BLaER1 (cell line): ENCODE results near the gene KCTD7.
"Not testable (repeated sequence)": the region's sequence is repeated elsewhere in the genome, so short reads cannot be mapped to it uniquely, and the experiment has no call there.

Source experiments
- H3K27ac ChIP-seq: shearing (Covaris generic); formaldehyde crosslinking; 2 replicates; pipeline ENCODE4 v1.8.1; 2022
- H3K27me3 ChIP-seq: shearing (Covaris generic); formaldehyde crosslinking; 2 replicates; pipeline ENCODE4 v1.8.1; 2022
- H3K36me3 ChIP-seq: shearing (Covaris generic); formaldehyde crosslinking; 2 replicates; pipeline ENCODE4 v1.8.1; 2022
- H3K4me1 ChIP-seq: shearing (Covaris generic); formaldehyde crosslinking; 2 replicates; pipeline ENCODE4 v1.8.1; 2022
- H3K4me2 ChIP-seq: shearing (Covaris generic); formaldehyde crosslinking; 2 replicates; pipeline ENCODE4 v1.8.1; 2022
- H3K4me3 ChIP-seq: shearing (Covaris generic); formaldehyde crosslinking; 2 replicates; pipeline ENCODE4 v1.8.1; 2022
- H3K9ac ChIP-seq: shearing (Covaris generic); formaldehyde crosslinking; 2 replicates; pipeline ENCODE4 v1.8.1; 2022
- H3K9me3 ChIP-seq: shearing (Covaris generic); formaldehyde crosslinking; 2 replicates; pipeline ENCODE4 v1.8.1; 2022
- H4K20me1 ChIP-seq: shearing (Covaris generic); formaldehyde crosslinking; 2 replicates; pipeline ENCODE4 v1.8.1; 2022
- Cebpa-rat ChIP-seq: shearing (Covaris generic); IDR thresholded peaks from 2 replicates; pipeline ENCODE4 v1.8.1; 2022

The KCTD7 gene

GRCh38 chr7:66617295-66617694 lies 11.4 kb upstream of the KCTD7 start:
- Histone ChIP-seq H4K20me1 (no peaks in the 10 kb centered on the region), H3K27me3 (no peaks in the 10 kb centered on the region), H3K4me1 (no peaks in the 10 kb centered on the region), H3K36me3 (no peaks in the 10 kb centered on the region), H3K9ac (no peak overlapping the region), H3K4me3 (no peak overlapping the region), H3K9me3 (peaks cover 19% of the 10 kb centered on the region), H3K27ac (no peak overlapping the region), H3K4me2 (no peak overlapping the region)
- no peak for TF ChIP-seq Cebpa-rat

- H4K20me1 ChIP-seq, H3K9ac ChIP-seq, H3K4me1 ChIP-seq, H3K27me3 ChIP-seq, H3K4me3 ChIP-seq, H3K27ac ChIP-seq, H3K9me3 ChIP-seq, H3K36me3 ChIP-seq, H3K4me2 ChIP-seq: not testable (repeated sequence)
These were observed 9.2 kb upstream of the KCTD7 start for GRCh38 chr7:66619341-66619948.

GRCh38 chr7:66626331-66626934 lies 2.2 kb upstream of the KCTD7 start:
- no peaks in the 10 kb centered on the region for H4K20me1 ChIP-seq
- no peak overlapping the region for H3K4me2 ChIP-seq
- no peak for TF ChIP-seq Cebpa-rat
- H3K27ac ChIP-seq: no peak overlapping the region
- no peaks in the 10 kb centered on the region for H3K27me3 ChIP-seq
- no peak overlapping the region for H3K4me3 ChIP-seq
- no peaks in the 10 kb centered on the region for H3K9me3 ChIP-seq
- no peak overlapping the region for H3K9ac ChIP-seq
- no peaks in the 10 kb centered on the region for H3K36me3 ChIP-seq
- peaks cover 34% of the 10 kb centered on the region for H3K4me1 ChIP-seq

- Histone ChIP-seq H3K4me3 (peak overlapping the region; percentile 85; the same call in 1 of the 2 replicates), H3K4me2 (peak overlapping the region; percentile 90), H3K4me1 (peaks cover 42% of the 10 kb centered on the region), H3K27me3 (no peaks in the 10 kb centered on the region), H3K27ac (no peak overlapping the region), H4K20me1 (no peaks in the 10 kb centered on the region), H3K9ac (no peak overlapping the region), H3K9me3 (no peaks in the 10 kb centered on the region), H3K36me3 (no peaks in the 10 kb centered on the region)
- TF ChIP-seq Cebpa-rat: no peak
These were observed 1.5 kb upstream of the KCTD7 start for GRCh38 chr7:66627151-66627681.

- no peaks in the 10 kb centered on the region for H4K20me1 ChIP-seq
- 0 out of 2 replicates have a peak, but pooled peaks cover under 1% of the 10 kb centered on the region for H3K36me3 ChIP-seq
- H3K4me3 ChIP-seq: peak overlapping the region; percentile 85
- H3K4me2 ChIP-seq: peak overlapping the region; percentile 90
- H3K27ac ChIP-seq: peak overlapping the region; percentile 74
- no peak; the same call in 1 of the 2 replicates for TF ChIP-seq Cebpa-rat
- H3K4me1 ChIP-seq: peaks cover 49% of the 10 kb centered on the region
- H3K9ac ChIP-seq: peak overlapping the region; percentile 82
- no peaks in the 10 kb centered on the region for H3K27me3 ChIP-seq
- H3K9me3 ChIP-seq: no peaks in the 10 kb centered on the region
These were observed 760 bp upstream of the KCTD7 start for GRCh38 chr7:66627881-66628360.

GRCh38 chr7:66629222-66630062 lies 761 bp downstream of the KCTD7 start:
- TF ChIP-seq Cebpa-rat: no peak
- H3K9ac ChIP-seq: peak overlapping the region; percentile 75
- H4K20me1 ChIP-seq: no peaks in the 10 kb centered on the region
- peaks cover 62% of the 10 kb centered on the region for H3K4me1 ChIP-seq
- H3K4me3 ChIP-seq: peak overlapping the region; percentile 85
- no peaks in the 10 kb centered on the region for H3K9me3 ChIP-seq
- H3K27me3 ChIP-seq: no peaks in the 10 kb centered on the region
- H3K4me2 ChIP-seq: peak overlapping the region; percentile 90
- H3K36me3 ChIP-seq: peaks cover 9% of the 10 kb centered on the region; the same call in 1 of the 2 replicates
- H3K27ac ChIP-seq: peak overlapping the region; percentile 66; the same call in 1 of the 2 replicates

GRCh38 chr7:66630531-66630930 lies 1.9 kb downstream of the KCTD7 start:
- Histone ChIP-seq H3K36me3 (peaks cover 9% of the 10 kb centered on the region; the same call in 1 of the 2 replicates), H4K20me1 (no peaks in the 10 kb centered on the region), H3K4me1 (peaks cover 71% of the 10 kb centered on the region), H3K9ac (no peak overlapping the region), H3K27ac (no peak overlapping the region), H3K4me2 (peak overlapping the region; percentile 90), H3K9me3 (no peaks in the 10 kb centered on the region), H3K4me3 (no peak overlapping the region), H3K27me3 (no peaks in the 10 kb centered on the region)
- TF ChIP-seq Cebpa-rat: no peak

GRCh38 chr7:66631471-66631870 lies 2.8 kb downstream of the KCTD7 start:
- Histone ChIP-seq H3K4me3 (peak overlapping the region; percentile 38), H3K36me3 (peaks cover 9% of the 10 kb centered on the region; the same call in 1 of the 2 replicates), H3K27ac (peak overlapping the region; percentile 61; the same call in 1 of the 2 replicates), H4K20me1 (no peaks in the 10 kb centered on the region), H3K9me3 (no peaks in the 10 kb centered on the region), H3K9ac (peak overlapping the region; percentile 58; the same call in 1 of the 2 replicates), H3K27me3 (no peaks in the 10 kb centered on the region), H3K4me2 (peak overlapping the region; percentile 90), H3K4me1 (peaks cover 77% of the 10 kb centered on the region)
- TF ChIP-seq Cebpa-rat: peak; percentile 41; the same call in 1 of the 2 replicates

GRCh38 chr7:66634816-66635215 lies 6.1 kb downstream of the KCTD7 start:
- no peak for TF ChIP-seq Cebpa-rat
- peak overlapping the region; percentile 63 for H3K4me2 ChIP-seq
- H3K9me3 ChIP-seq: no peaks in the 10 kb centered on the region
- no peak overlapping the region for H3K9ac ChIP-seq
- peak overlapping the region; percentile 48; the same call in 1 of the 2 replicates for H3K27ac ChIP-seq
- peaks cover 35% of the 10 kb centered on the region for H3K36me3 ChIP-seq
- H3K27me3 ChIP-seq: no peaks in the 10 kb centered on the region
- no peaks in the 10 kb centered on the region for H4K20me1 ChIP-seq
- no peak overlapping the region for H3K4me3 ChIP-seq
- H3K4me1 ChIP-seq: peaks cover 60% of the 10 kb centered on the region

GRCh38 chr7:66635322-66635981 lies 6.8 kb downstream of the KCTD7 start:
- peaks cover 53% of the 10 kb centered on the region for H3K4me1 ChIP-seq
- H3K36me3 ChIP-seq: peaks cover 41% of the 10 kb centered on the region
- H3K27ac ChIP-seq: peak overlapping the region; percentile 48; the same call in 1 of the 2 replicates
- H3K4me2 ChIP-seq: peak overlapping the region; percentile 63
- H3K9me3 ChIP-seq, H3K9ac ChIP-seq, H3K4me3 ChIP-seq, H3K27me3 ChIP-seq, H4K20me1 ChIP-seq: not testable (repeated sequence)

GRCh38 chr7:66635982-66636546 lies 7.4 kb downstream of the KCTD7 start:
- not testable (repeated sequence) for H3K4me2 ChIP-seq, H3K9ac ChIP-seq, H3K27ac ChIP-seq

More at GRCh38 chr7:66635982-66636546, 7.4 kb downstream of the KCTD7 start:
- H3K4me3 ChIP-seq, H4K20me1 ChIP-seq, H3K9me3 ChIP-seq, H3K27me3 ChIP-seq: not testable (repeated sequence)
- Histone ChIP-seq H3K36me3 (peaks cover 47% of the 10 kb centered on the region), H3K4me1 (peaks cover 47% of the 10 kb centered on the region)
